HepG2 (cell line): ENCODE data around the gene FABP1. TPM values are rescaled to one million over a fixed set of nuclear protein-coding genes. Genes with fewer than 3 reads are reported as not detected.
A peak's percentile ranks its signal among the peaks of the same experiment; 100 is the strongest.

Experiments used
- JUND ChIP-seq: sonication (generic); formaldehyde crosslinking; IDR thresholded peaks from 2 replicates; pipeline ENCODE4 v1.8.0; 2022; ENCODE audit warnings: mild to moderate bottlenecking, missing genetic modification reagents
- KMT2A ChIP-seq: sonication (generic); formaldehyde crosslinking; IDR thresholded peaks from 2 replicates; pipeline ENCODE4 v1.4.0; 2020; ENCODE audit warnings: missing genetic modification reagents
- RARG ChIP-seq: sonication (generic); formaldehyde crosslinking; IDR thresholded peaks from 2 replicates; pipeline ENCODE4 v1.4.0; 2020; ENCODE audit warnings: low read depth, mild to moderate bottlenecking, missing genetic modification reagents
- RFXANK ChIP-seq: IDR thresholded peaks from 2 replicates; pipeline ENCODE4 v1.6.1; 2016
- ZNF317 ChIP-seq: sonication (generic); formaldehyde crosslinking; IDR thresholded peaks from 2 replicates; pipeline ENCODE4 v1.5.0; 2020; ENCODE audit warnings: mild to moderate bottlenecking, missing genetic modification reagents
- ZNF468 ChIP-seq: sonication (generic); formaldehyde crosslinking; IDR thresholded peaks from 2 replicates; pipeline ENCODE4 v1.8.0; 2022; ENCODE audit warnings: mild to moderate bottlenecking, moderate library complexity, missing genetic modification reagents
- polyA plus RNA-seq, 8 experiments: library from polyadenylated mRNA; depleted of rRNA in 3 of 8; stranded (reverse) in 7 of 8; unstranded in 1 of 8; fragments of >200 nt; fragmentation: Illumina TruSeq in 4 of 8; extraction: Trizol in 4 of 8; gene quantifications; 2 replicates each; pipeline versions ENCODE4 v1.2.1 to v1.2.3, GENCODE V29; 2011 to 2016; ENCODE audit warnings: low read depth in 4 of 8, missing spikeins in 1 of 8, mixed read lengths in 1 of 8; ENCODE audit not compliant: insufficient read depth in 1 of 8
- total RNA-seq, 5 experiments: library from RNA; depleted of rRNA; stranded (reverse); fragments of >200 nt; fragmentation: Illumina TruSeq; extraction: Trizol; gene quantifications; 2 replicates each; pipeline ENCODE4 v1.2.3, GENCODE V29; 2016; ENCODE audit warnings: low read depth in 1 of 5
- TF ChIP-seq, protein P1 (sequence below): sonication (generic); formaldehyde crosslinking; IDR thresholded peaks from 2 replicates; pipeline ENCODE4 v1.4.0; 2020; ENCODE audit warnings: missing genetic modification reagents, borderline replicate concordance
- TF ChIP-seq, protein P2 (sequence below): sonication (generic); formaldehyde crosslinking; IDR thresholded peaks from 2 replicates; pipeline ENCODE4 v1.4.0; 2020; ENCODE audit warnings: missing genetic modification reagents; ENCODE audit errors: not compliant biosample characterization
- TF ChIP-seq, protein P3 (sequence below): IDR thresholded peaks from 2 replicates; pipeline ENCODE4 v1.6.1; 2016; ENCODE audit warnings: control low read depth
- TF ChIP-seq, protein P4 (sequence below): sonication (generic); formaldehyde crosslinking; IDR thresholded peaks from 2 replicates; pipeline ENCODE4 v1.9.0; 2021; ENCODE audit warnings: missing genetic modification reagents, mild to moderate bottlenecking, borderline replicate concordance
- TF ChIP-seq, protein P5 (sequence below): sonication (generic); formaldehyde crosslinking; IDR thresholded peaks from 2 replicates; pipeline ENCODE4 v1.8.0; 2022; ENCODE audit warnings: mild to moderate bottlenecking, missing genetic modification reagents, moderate library complexity
- TF ChIP-seq, protein P6 (sequence below): sonication (generic); formaldehyde crosslinking; IDR thresholded peaks from 2 replicates; pipeline ENCODE4 v1.5.1; 2020; ENCODE audit warnings: mild to moderate bottlenecking, missing genetic modification reagents, borderline replicate concordance
- TF ChIP-seq, protein P7 (sequence below): sonication (generic); formaldehyde crosslinking; IDR thresholded peaks from 2 replicates; pipeline ENCODE4 v1.4.0; 2020; ENCODE audit warnings: mild to moderate bottlenecking, low read depth, missing genetic modification reagents
- TF ChIP-seq, protein P8 (sequence below): sonication (generic); formaldehyde crosslinking; IDR thresholded peaks from 2 replicates; pipeline ENCODE4 v1.4.0; 2020; ENCODE audit warnings: missing genetic modification reagents

FABP1 gene
- total and polyA plus RNA-seq, 2 of the 13 experiments (the other 11 are each of a cell fraction or from before 2014, with no cell fraction given), result 644 to 1,608 TPM

DNA sequence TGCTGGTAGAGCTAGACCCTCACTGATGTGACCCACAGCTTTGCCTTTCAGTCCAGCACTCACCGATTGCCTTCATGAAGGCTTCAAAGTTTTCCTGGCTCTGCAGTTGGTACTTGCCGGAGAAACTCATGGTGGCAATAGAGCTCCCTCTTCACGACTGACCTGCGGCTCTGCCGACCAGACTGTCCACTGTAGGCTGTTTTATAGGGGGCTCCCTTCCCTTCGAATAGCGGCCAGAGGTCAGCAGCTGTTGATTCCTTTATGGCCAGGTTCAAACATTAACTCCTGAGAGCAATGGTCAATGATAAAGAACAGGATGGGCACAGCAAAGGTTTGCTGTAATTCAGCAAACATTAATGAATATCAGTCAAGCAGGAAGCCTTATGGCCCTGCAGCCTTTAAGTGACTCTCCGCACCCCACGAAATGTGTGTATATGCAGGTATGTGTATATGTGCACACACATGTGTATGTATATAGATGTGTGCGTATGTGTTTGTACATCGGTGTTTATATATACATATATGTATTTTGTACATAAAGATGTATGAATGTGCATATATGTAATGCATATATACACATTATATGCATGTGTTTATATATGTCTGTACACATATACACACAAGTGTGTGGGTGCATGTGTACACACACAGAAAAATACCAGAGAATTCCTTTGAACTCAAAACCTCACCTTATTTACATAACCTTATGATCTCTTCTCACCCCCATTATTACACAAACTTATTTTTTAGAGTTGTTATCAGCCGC lies at the start of gene FABP1 (continued):
- TF ChIP-seq, protein P1, sequence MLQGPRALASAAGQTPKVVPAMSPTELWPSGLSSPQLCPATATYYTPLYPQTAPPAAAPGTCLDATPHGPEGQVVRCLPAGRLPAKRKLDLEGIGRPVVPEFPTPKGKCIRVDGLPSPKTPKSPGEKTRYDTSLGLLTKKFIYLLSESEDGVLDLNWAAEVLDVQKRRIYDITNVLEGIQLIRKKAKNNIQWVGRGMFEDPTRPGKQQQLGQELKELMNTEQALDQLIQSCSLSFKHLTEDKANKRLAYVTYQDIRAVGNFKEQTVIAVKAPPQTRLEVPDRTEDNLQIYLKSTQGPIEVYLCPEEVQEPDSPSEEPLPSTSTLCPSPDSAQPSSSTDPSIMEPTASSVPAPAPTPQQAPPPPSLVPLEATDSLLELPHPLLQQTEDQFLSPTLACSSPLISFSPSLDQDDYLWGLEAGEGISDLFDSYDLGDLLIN, result no peak
- TF ChIP-seq, protein P2, sequence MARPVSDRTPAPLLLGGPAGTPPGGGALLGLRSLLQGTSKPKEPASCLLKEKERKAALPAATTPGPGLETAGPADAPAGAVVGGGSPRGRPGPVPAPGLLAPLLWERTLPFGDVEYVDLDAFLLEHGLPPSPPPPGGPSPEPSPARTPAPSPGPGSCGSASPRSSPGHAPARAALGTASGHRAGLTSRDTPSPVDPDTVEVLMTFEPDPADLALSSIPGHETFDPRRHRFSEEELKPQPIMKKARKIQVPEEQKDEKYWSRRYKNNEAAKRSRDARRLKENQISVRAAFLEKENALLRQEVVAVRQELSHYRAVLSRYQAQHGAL, result no peak
- TF ChIP-seq, protein P3, sequence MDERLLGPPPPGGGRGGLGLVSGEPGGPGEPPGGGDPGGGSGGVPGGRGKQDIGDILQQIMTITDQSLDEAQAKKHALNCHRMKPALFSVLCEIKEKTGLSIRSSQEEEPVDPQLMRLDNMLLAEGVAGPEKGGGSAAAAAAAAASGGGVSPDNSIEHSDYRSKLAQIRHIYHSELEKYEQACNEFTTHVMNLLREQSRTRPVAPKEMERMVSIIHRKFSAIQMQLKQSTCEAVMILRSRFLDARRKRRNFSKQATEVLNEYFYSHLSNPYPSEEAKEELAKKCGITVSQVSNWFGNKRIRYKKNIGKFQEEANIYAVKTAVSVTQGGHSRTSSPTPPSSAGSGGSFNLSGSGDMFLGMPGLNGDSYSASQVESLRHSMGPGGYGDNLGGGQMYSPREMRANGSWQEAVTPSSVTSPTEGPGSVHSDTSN (CRISPR knock-in tag), result no peak
- no peak for TF ChIP-seq ZNF468 (CRISPR knock-in tag)
- TF ChIP-seq, protein P4, sequence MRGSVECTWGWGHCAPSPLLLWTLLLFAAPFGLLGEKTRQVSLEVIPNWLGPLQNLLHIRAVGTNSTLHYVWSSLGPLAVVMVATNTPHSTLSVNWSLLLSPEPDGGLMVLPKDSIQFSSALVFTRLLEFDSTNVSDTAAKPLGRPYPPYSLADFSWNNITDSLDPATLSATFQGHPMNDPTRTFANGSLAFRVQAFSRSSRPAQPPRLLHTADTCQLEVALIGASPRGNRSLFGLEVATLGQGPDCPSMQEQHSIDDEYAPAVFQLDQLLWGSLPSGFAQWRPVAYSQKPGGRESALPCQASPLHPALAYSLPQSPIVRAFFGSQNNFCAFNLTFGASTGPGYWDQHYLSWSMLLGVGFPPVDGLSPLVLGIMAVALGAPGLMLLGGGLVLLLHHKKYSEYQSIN (CRISPR knock-in tag), result no peak
- no peak for TF ChIP-seq JUND (CRISPR knock-in tag)
- TF ChIP-seq, protein P5, sequence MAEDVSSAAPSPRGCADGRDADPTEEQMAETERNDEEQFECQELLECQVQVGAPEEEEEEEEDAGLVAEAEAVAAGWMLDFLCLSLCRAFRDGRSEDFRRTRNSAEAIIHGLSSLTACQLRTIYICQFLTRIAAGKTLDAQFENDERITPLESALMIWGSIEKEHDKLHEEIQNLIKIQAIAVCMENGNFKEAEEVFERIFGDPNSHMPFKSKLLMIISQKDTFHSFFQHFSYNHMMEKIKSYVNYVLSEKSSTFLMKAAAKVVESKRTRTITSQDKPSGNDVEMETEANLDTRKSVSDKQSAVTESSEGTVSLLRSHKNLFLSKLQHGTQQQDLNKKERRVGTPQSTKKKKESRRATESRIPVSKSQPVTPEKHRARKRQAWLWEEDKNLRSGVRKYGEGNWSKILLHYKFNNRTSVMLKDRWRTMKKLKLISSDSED (CRISPR knock-in tag), result no peak
- TF ChIP-seq, protein P6, sequence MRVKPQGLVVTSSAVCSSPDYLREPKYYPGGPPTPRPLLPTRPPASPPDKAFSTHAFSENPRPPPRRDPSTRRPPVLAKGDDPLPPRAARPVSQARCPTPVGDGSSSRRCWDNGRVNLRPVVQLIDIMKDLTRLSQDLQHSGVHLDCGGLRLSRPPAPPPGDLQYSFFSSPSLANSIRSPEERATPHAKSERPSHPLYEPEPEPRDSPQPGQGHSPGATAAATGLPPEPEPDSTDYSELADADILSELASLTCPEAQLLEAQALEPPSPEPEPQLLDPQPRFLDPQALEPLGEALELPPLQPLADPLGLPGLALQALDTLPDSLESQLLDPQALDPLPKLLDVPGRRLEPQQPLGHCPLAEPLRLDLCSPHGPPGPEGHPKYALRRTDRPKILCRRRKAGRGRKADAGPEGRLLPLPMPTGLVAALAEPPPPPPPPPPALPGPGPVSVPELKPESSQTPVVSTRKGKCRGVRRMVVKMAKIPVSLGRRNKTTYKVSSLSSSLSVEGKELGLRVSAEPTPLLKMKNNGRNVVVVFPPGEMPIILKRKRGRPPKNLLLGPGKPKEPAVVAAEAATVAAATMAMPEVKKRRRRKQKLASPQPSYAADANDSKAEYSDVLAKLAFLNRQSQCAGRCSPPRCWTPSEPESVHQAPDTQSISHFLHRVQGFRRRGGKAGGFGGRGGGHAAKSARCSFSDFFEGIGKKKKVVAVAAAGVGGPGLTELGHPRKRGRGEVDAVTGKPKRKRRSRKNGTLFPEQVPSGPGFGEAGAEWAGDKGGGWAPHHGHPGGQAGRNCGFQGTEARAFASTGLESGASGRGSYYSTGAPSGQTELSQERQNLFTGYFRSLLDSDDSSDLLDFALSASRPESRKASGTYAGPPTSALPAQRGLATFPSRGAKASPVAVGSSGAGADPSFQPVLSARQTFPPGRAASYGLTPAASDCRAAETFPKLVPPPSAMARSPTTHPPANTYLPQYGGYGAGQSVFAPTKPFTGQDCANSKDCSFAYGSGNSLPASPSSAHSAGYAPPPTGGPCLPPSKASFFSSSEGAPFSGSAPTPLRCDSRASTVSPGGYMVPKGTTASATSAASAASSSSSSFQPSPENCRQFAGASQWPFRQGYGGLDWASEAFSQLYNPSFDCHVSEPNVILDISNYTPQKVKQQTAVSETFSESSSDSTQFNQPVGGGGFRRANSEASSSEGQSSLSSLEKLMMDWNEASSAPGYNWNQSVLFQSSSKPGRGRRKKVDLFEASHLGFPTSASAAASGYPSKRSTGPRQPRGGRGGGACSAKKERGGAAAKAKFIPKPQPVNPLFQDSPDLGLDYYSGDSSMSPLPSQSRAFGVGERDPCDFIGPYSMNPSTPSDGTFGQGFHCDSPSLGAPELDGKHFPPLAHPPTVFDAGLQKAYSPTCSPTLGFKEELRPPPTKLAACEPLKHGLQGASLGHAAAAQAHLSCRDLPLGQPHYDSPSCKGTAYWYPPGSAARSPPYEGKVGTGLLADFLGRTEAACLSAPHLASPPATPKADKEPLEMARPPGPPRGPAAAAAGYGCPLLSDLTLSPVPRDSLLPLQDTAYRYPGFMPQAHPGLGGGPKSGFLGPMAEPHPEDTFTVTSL, result peak; percentile 92; the same call in 1 of the 2 replicates
- no peak; the same call in 1 of the 2 replicates for TF ChIP-seq RFXANK
- TF ChIP-seq, protein P7, sequence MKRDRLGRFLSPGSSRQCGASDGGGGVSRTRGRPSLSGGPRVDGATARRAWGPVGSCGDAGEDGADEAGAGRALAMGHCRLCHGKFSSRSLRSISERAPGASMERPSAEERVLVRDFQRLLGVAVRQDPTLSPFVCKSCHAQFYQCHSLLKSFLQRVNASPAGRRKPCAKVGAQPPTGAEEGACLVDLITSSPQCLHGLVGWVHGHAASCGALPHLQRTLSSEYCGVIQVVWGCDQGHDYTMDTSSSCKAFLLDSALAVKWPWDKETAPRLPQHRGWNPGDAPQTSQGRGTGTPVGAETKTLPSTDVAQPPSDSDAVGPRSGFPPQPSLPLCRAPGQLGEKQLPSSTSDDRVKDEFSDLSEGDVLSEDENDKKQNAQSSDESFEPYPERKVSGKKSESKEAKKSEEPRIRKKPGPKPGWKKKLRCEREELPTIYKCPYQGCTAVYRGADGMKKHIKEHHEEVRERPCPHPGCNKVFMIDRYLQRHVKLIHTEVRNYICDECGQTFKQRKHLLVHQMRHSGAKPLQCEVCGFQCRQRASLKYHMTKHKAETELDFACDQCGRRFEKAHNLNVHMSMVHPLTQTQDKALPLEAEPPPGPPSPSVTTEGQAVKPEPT (CRISPR knock-in tag), result no peak; the same call in 1 of the 2 replicates
- TF ChIP-seq ZNF317 (CRISPR knock-in tag), result 0 out of 2 replicates have a peak, but pooled peaks have one; percentile 47
- TF ChIP-seq RARG (CRISPR knock-in tag), result no peak; the same call in 1 of the 2 replicates
- TF ChIP-seq, protein P8, sequence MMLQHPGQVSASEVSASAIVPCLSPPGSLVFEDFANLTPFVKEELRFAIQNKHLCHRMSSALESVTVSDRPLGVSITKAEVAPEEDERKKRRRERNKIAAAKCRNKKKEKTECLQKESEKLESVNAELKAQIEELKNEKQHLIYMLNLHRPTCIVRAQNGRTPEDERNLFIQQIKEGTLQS (CRISPR knock-in tag), result peak; percentile 57; the same call in 1 of the 2 replicates
- TF ChIP-seq KMT2A (CRISPR knock-in tag), result peak; percentile 75
